ENCODE measurements around the gene CIB4. TPM values are rescaled to one million over a fixed set of nuclear protein-coding genes. Genes with fewer than 3 reads are reported as not detected.

Gene CIB4
- total and polyA plus RNA-seq, 2 experiments from 2014 or later, result not detected

- H3K4me3 ChIP-seq, result no peak overlapping the region
- TF ChIP-seq EZH2phosphoT487 (IDR thresholded peaks at IDR 0.05; ENCODE audit: insufficient read depth, low read depth) (no peak), EZH2 (IDR thresholded peaks at IDR 0.05; ENCODE audit: insufficient read depth, poor library complexity, severe bottlenecking) (no peak)
- no peaks in the 10 kb centered on the region for H3F3A ChIP-seq (ENCODE audit: insufficient read depth)
- no peaks in the 10 kb centered on the region for H4K20me1 ChIP-seq (ENCODE audit: insufficient read depth)
- 28 to 32% methylated on average over 8 of the region's 8 CpGs for WGBS, 2 experiments (ENCODE audit: low coverage in 1 of 2, low lambda C conversion rate in 2 of 2, missing lambda C conversion rate in 2 of 2)
- no peak for DNase-seq
- H3K9me2 ChIP-seq (ENCODE audit: insufficient read depth), result no peaks in the 10 kb centered on the region
- no peaks in the 10 kb centered on the region for H3K79me2 ChIP-seq (ENCODE audit: insufficient read depth)
- H3K9ac ChIP-seq, result no peak overlapping the region
- no peak overlapping the region for H3K4me2 ChIP-seq (ENCODE audit: unreplicated experiment)
- H3K9me3 ChIP-seq (ENCODE audit: low read depth), result no peaks in the 10 kb centered on the region
- peaks cover 63% of the 10 kb centered on the region for H3K27me3 ChIP-seq (replicated peaks; ENCODE audit: insufficient read depth)
- H3K4me1 ChIP-seq (ENCODE audit: insufficient read depth), result no peaks in the 10 kb centered on the region
- H2AFZ ChIP-seq, result no peak overlapping the region
- H3K27ac ChIP-seq, result no peak overlapping the region
- no peaks in the 10 kb centered on the region for H3K36me3 ChIP-seq (ENCODE audit: low read depth)
- in situ Hi-C loops (cut with MboI), result no loop called here
Observed at GRCh38 chr2:26612522-26613240, 28.5 kb downstream of the CIB4 start.

GRCh38 chr2:26612034-26612433 is 29.1 kb downstream of the CIB4 start:
- no peak for DNase-seq
- peaks cover 67% of the 10 kb centered on the region for H3K27me3 ChIP-seq (replicated peaks; ENCODE audit: insufficient read depth)
- in situ Hi-C loops (cut with MboI), result no loop called here

GRCh38 chr2:26610504-26611335 is 30.4 kb downstream of the CIB4 start:
- Histone ChIP-seq H3K9me2 (ENCODE audit: insufficient read depth) (no peaks in the 10 kb centered on the region), H3K4me2 (ENCODE audit: unreplicated experiment) (no peak overlapping the region), H3K9ac (no peak overlapping the region), H3K36me3 (ENCODE audit: low read depth) (no peaks in the 10 kb centered on the region), H3F3A (ENCODE audit: insufficient read depth) (no peaks in the 10 kb centered on the region), H4K20me1 (ENCODE audit: insufficient read depth) (no peaks in the 10 kb centered on the region), H3K4me3 (no peak overlapping the region), H3K4me1 (ENCODE audit: insufficient read depth) (no peaks in the 10 kb centered on the region), H3K79me2 (ENCODE audit: insufficient read depth) (no peaks in the 10 kb centered on the region), H2AFZ (no peak overlapping the region), H3K27ac (no peak overlapping the region), H3K27me3 (replicated peaks; ENCODE audit: insufficient read depth) (peaks cover 55% of the 10 kb centered on the region), H3K9me3 (ENCODE audit: low read depth) (no peaks in the 10 kb centered on the region)
- WGBS, 2 experiments (ENCODE audit: low coverage in 1 of 2, low lambda C conversion rate in 2 of 2, missing lambda C conversion rate in 2 of 2), result 49% methylated on average over 7 of the region's 7 CpGs
- DNase-seq, result no peak
- TF ChIP-seq EZH2 (IDR thresholded peaks at IDR 0.05; ENCODE audit: insufficient read depth, poor library complexity, severe bottlenecking) (no peak), EZH2phosphoT487 (IDR thresholded peaks at IDR 0.05; ENCODE audit: insufficient read depth, low read depth) (no peak)
- in situ Hi-C loops (cut with MboI), result no loop called here

More at GRCh38 chr2:26612034-26612433, 29.1 kb downstream of the CIB4 start:
- H3K9me2 ChIP-seq (ENCODE audit: insufficient read depth), result no peaks in the 10 kb centered on the region
- no peak overlapping the region for H3K4me3 ChIP-seq
- H3K79me2 ChIP-seq (ENCODE audit: insufficient read depth), result no peaks in the 10 kb centered on the region
- no peak overlapping the region for H3K9ac ChIP-seq
- no peak overlapping the region for H3K27ac ChIP-seq
- no peaks in the 10 kb centered on the region for H3K9me3 ChIP-seq (ENCODE audit: low read depth)
- no peaks in the 10 kb centered on the region for H4K20me1 ChIP-seq (ENCODE audit: insufficient read depth)
- H3F3A ChIP-seq (ENCODE audit: insufficient read depth), result no peaks in the 10 kb centered on the region
- no peak overlapping the region for H3K4me2 ChIP-seq (ENCODE audit: unreplicated experiment)
- WGBS, 2 experiments (ENCODE audit: low coverage in 1 of 2, low lambda C conversion rate in 2 of 2, missing lambda C conversion rate in 2 of 2), result 73 to 76% methylated on average over 2 of the region's 2 CpGs
- H3K4me1 ChIP-seq (ENCODE audit: insufficient read depth), result no peaks in the 10 kb centered on the region
- H2AFZ ChIP-seq, result no peak overlapping the region
- H3K36me3 ChIP-seq (ENCODE audit: low read depth), result no peaks in the 10 kb centered on the region
- TF ChIP-seq EZH2 (IDR thresholded peaks at IDR 0.05; ENCODE audit: insufficient read depth, poor library complexity, severe bottlenecking) (no peak), EZH2phosphoT487 (IDR thresholded peaks at IDR 0.05; ENCODE audit: insufficient read depth, low read depth) (no peak)

GRCh38 chr2:26609839-26610277 is 31.3 kb downstream of the CIB4 start:
- Histone ChIP-seq H3K9ac (no peak overlapping the region), H3K9me3 (ENCODE audit: low read depth) (no peaks in the 10 kb centered on the region), H3K27me3 (replicated peaks; ENCODE audit: insufficient read depth) (peaks cover 48% of the 10 kb centered on the region), H3K4me1 (ENCODE audit: insufficient read depth) (no peaks in the 10 kb centered on the region), H2AFZ (no peak overlapping the region), H3K4me2 (ENCODE audit: unreplicated experiment) (no peak overlapping the region), H3K9me2 (ENCODE audit: insufficient read depth) (no peaks in the 10 kb centered on the region), H3K27ac (no peak overlapping the region), H3F3A (ENCODE audit: insufficient read depth) (no peaks in the 10 kb centered on the region), H3K36me3 (ENCODE audit: low read depth) (no peaks in the 10 kb centered on the region), H3K4me3 (no peak overlapping the region), H4K20me1 (ENCODE audit: insufficient read depth) (no peaks in the 10 kb centered on the region), H3K79me2 (ENCODE audit: insufficient read depth) (no peaks in the 10 kb centered on the region)
- in situ Hi-C loops (cut with MboI), result no loop called here
- 59 to 65% methylated on average over 10 of the region's 10 CpGs for WGBS, 2 experiments (ENCODE audit: low coverage in 1 of 2, low lambda C conversion rate in 2 of 2, missing lambda C conversion rate in 2 of 2)
- no peak for TF ChIP-seq EZH2 (IDR thresholded peaks at IDR 0.05; ENCODE audit: insufficient read depth, poor library complexity, severe bottlenecking)
- TF ChIP-seq EZH2phosphoT487 (IDR thresholded peaks at IDR 0.05; ENCODE audit: insufficient read depth, low read depth), result no peak
- DNase-seq, result no peak

Measured in GM23248 (cell line).